ENCODE measurements around the gene SP8. TPM values are rescaled to one million over a fixed set of nuclear protein-coding genes. Genes with fewer than 3 reads are reported as not detected.

Gene SP8
- total and polyA plus RNA-seq, 8 donors: not detected

Other genes starting within 250 kb of the SP8 start
- gene ABCB5, start 171.2 kb downstream of the SP8 start, total RNA-seq: 10 to 100 TPM in 1 of 5 donors, not detected in 4; 10.4 TPM
- not detected for gene ABCB5, start 171.2 kb downstream of the SP8 start, polyA plus RNA-seq

Data from stomach (tissue), 8 donors.